MCF 10A (cell line): ENCODE measurements around the gene ANKZF1. TPM values are rescaled to one million over a fixed set of nuclear protein-coding genes. Genes with fewer than 3 reads are reported as not detected.
A peak's percentile ranks its signal among the peaks of the same experiment; 100 is the strongest.

Experiments
- BruUV-seq: library from RNA; stranded (reverse); fragments of 400-500 nt; replicated peaks from 2 replicates; lab custom pipeline; 2021; lab: Mats Ljungman, UMichigan
- CTCF ChIA-PET: fragments of 300-600 bp; sonication (Branson Sonifier 250); formaldehyde crosslinking; extraction: SDS; loops from one replicate; lab custom pipeline; 2021; ENCODE audit warnings: antibody characterized with exemption, inconsistent platforms; lab: Yijun Ruan, JAX
- POLR2A ChIA-PET: fragments of 300-600, 350-650 bp; sonication (Branson Sonifier 250); formaldehyde crosslinking; extraction: SDS; loops from one replicate; lab custom pipeline; 2020; ENCODE audit warnings: antibody characterized with exemption, inconsistent platforms; lab: Yijun Ruan, JAX
- DNase-seq: peaks from one replicate; pipeline ENCODE4 v3.0.0-alpha.2; 2018; ENCODE audit not compliant: unreplicated experiment
- H3K27ac Mint-ChIP-seq: one replicate; pipeline ENCODE4 v1.8.0; 2022; ENCODE audit warnings: mild to moderate bottlenecking, low read depth, mixed read lengths; ENCODE audit not compliant: unreplicated experiment
- H3K27me3 Mint-ChIP-seq: one replicate; pipeline ENCODE4 v1.8.0; 2022; ENCODE audit warnings: mixed read lengths; ENCODE audit not compliant: insufficient read depth, unreplicated experiment
- H3K36me3 Mint-ChIP-seq: one replicate; pipeline ENCODE4 v1.8.0; 2022; ENCODE audit warnings: mild to moderate bottlenecking, moderate library complexity, mixed read lengths; ENCODE audit not compliant: insufficient read depth, unreplicated experiment
- H3K4me1 Mint-ChIP-seq: one replicate; pipeline ENCODE4 v1.8.0; 2022; ENCODE audit warnings: mixed read lengths; ENCODE audit not compliant: insufficient read depth, unreplicated experiment
- H3K4me3 Mint-ChIP-seq: one replicate; pipeline ENCODE4 v1.8.0; 2022; ENCODE audit warnings: mild to moderate bottlenecking, moderate library complexity, mixed read lengths; ENCODE audit not compliant: unreplicated experiment
- H3K9me3 Mint-ChIP-seq: one replicate; pipeline ENCODE4 v1.8.0; 2022; ENCODE audit warnings: mixed read lengths; ENCODE audit not compliant: unreplicated experiment
- intact Hi-C: fragments of 100-400 bp; cut with micrococcal nuclease; formaldehyde crosslinking; loops from 2 replicates; pipeline ENCODE4 v1.14.1; 2022
- total RNA-seq: library from RNA; stranded (reverse); gene quantifications from 2 replicates; pipeline ENCODE4 v1.2.3, GENCODE V29; 2022
- TF ChIP-seq, protein P1 (sequence below): fragments of 200-600 bp; IDR thresholded peaks from one replicate; pipeline ENCODE4 v1.8.0; 2022; ENCODE audit warnings: antibody characterized with exemption, mild to moderate bottlenecking; ENCODE audit not compliant: unreplicated experiment

Gene ANKZF1
- total RNA-seq, 1 experiment from 2014 or later = 45.6 TPM

DNA sequence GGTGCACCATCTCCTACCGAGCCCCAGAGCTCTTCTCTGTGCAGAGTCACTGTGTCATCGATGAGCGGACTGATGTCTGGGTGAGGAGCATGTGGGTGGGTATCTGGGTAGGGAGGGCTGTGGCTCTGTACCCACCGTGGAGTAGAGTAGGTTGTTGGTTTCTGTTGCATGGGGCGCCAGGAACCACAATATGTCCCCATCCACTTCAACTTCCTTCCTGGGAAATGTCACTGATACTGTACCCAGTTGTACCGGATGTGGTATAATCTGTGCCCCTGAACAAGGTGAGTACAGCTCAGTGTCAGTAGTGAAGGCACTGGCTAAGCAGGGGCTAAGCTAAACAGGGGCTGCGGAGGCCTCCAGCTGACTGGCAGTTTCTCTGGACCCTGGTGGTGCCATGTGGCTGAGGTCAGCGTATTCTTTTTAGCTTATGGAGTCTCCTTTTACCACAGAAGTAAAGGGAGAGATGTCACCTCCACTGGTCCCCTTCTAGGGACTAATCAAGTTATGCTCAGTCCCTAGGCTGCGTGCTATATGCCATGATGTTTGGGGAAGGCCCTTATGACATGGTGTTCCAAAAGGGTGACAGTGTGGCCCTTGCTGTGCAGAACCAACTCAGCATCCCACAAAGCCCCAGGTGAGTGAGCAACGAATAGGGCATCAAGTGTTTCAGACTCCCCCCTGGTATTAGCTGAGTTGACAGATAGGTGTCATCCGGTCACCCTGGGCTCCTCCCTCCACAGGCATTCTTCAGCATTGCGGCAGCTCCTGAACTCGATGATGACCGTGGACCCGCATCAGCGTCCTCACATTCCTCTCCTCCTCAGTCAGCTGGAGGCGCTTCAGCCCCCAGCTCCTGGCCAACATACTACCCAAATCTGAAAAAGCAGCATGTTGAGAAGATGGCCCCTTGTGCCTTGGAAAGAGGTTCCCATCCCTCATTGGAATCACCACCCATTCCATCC, 18.4 kb downstream of the ANKZF1 start:
- Mint-ChIP-seq H3K4me1 (peaks cover 35% of the 10 kb centered on the region), H3K27me3 (no peaks in the 10 kb centered on the region), H3K9me3 (no peaks in the 10 kb centered on the region), H3K4me3 (peak overlapping the region; percentile 64), H3K27ac (peak overlapping the region; percentile 86), H3K36me3 (peaks cover 60% of the 10 kb centered on the region)
- TF ChIP-seq, protein P1, sequence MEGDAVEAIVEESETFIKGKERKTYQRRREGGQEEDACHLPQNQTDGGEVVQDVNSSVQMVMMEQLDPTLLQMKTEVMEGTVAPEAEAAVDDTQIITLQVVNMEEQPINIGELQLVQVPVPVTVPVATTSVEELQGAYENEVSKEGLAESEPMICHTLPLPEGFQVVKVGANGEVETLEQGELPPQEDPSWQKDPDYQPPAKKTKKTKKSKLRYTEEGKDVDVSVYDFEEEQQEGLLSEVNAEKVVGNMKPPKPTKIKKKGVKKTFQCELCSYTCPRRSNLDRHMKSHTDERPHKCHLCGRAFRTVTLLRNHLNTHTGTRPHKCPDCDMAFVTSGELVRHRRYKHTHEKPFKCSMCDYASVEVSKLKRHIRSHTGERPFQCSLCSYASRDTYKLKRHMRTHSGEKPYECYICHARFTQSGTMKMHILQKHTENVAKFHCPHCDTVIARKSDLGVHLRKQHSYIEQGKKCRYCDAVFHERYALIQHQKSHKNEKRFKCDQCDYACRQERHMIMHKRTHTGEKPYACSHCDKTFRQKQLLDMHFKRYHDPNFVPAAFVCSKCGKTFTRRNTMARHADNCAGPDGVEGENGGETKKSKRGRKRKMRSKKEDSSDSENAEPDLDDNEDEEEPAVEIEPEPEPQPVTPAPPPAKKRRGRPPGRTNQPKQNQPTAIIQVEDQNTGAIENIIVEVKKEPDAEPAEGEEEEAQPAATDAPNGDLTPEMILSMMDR = no peak
- no peak for DNase-seq
- intact Hi-C loops = loop anchor here (5.0 kb wide), 1 partner anchor 49 kb away; no protein-coding TSS in a partner anchor
- no TSS peak for BruUV-seq
- ChIA-PET CTCF (interaction anchor here (0.6 to 10.3 kb wide), 8 partner anchors 16 to 537 kb away, joined by 3 to 123 read pairs (median 4); partner anchors contain the start of gene NHEJ1), POLR2A (interaction anchor here (0.5 to 14.1 kb wide), 6 partner anchors 15 to 273 kb away, joined by 3 to 401 read pairs (median 22); partner anchors contain the start of genes ANKZF1, ATG9A, CNPPD1 and DNAJB2)

DNA sequence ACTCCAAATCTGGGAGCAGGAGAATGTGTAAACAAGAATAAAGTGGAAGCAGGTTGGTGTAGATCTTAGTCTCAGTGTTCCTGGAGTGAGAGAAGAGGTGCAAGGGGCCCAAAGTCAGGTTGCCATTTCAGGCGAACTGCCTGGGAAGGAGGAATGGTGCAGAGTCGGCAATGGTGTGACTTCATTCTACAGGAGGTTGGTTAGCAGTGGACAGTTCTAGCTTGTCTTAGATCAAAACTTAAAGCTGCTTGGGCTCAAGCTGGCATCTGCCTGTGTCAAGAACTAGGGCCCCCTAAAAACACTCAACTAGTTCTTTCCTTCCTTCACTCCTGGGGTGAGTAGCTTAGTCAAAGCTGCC, 19.2 kb downstream of the ANKZF1 start:
- H3K36me3 Mint-ChIP-seq = peaks cover 64% of the 10 kb centered on the region
- no peak for DNase-seq
- BruUV-seq = no TSS peak
- TF ChIP-seq, protein P1 = no peak
- H3K4me3 Mint-ChIP-seq = peak overlapping the region; percentile 64
- intact Hi-C loops = loop anchor here (1.0 to 5.0 kb wide), 2 partner anchors 48 to 89 kb away; partner anchors contain the start of gene NHEJ1
- no peaks in the 10 kb centered on the region for H3K9me3 Mint-ChIP-seq
- H3K27ac Mint-ChIP-seq = peak overlapping the region; percentile 86
- ChIA-PET CTCF (interaction anchor here (0.6 to 10.3 kb wide), 9 partner anchors 13 to 393 kb away, joined by 3 to 123 read pairs (median 4); partner anchors contain the start of gene NHEJ1), POLR2A (interaction anchor here (0.8 to 14.1 kb wide), 11 partner anchors 16 to 349 kb away, joined by 3 to 401 read pairs (median 11); partner anchors contain the start of genes ABCB6, ANKZF1, ATG9A and CNPPD1)
- no peaks in the 10 kb centered on the region for H3K27me3 Mint-ChIP-seq
- H3K4me1 Mint-ChIP-seq = peaks cover 35% of the 10 kb centered on the region

DNA sequence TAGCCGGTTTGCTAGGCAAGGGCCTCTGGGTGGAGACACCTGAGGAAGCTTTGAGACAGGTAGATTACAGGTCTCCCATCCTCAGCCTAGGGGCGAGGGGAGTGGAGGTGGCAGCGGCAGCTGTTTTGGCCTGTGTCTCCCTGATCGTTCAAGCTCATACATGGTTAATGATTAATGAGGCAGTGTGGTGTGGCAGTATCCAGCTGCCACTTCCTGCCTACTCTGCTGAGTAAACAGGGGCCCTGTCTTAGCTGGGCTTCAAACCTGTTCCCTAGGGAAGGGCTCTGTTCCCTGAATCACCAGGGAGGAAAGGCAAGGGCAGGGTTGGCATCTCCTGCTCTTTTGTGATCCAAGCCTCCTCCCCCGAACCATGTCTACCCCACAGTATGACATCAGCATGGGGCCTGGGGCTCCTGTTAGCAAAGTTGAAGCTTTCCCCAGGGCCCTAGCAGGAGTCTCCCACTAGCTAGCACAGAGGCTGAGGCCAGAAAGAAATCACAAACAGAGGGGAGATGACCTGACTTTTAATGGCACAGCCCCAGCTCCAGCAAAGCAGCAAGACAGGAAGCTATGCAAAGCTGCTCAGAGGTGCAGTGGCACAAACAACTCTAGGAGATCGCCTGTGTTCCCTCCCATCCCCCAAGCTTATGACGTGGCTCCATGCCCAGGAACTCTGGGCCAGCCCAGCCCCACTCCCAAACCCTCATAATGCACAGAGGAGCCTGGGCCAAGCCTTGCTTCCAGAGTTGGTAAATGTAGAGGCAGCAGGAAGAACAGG, 19.8 kb downstream of the ANKZF1 start:
- POLR2A ChIA-PET = interaction anchor here (0.8 to 14.1 kb wide), 18 partner anchors 11 to 1031 kb away, joined by 3 to 401 read pairs (median 6); partner anchors contain the start of genes ABCB6, ANKZF1, ATG9A and CNPPD1
- intact Hi-C loops = loop anchor here (1.0 to 5.0 kb wide), 2 partner anchors 48 to 89 kb away; partner anchors contain the start of gene NHEJ1
- Mint-ChIP-seq H3K9me3 (no peaks in the 10 kb centered on the region), H3K27me3 (no peaks in the 10 kb centered on the region), H3K4me1 (peaks cover 35% of the 10 kb centered on the region), H3K4me3 (peak overlapping the region; percentile 64), H3K27ac (peak overlapping the region; percentile 86), H3K36me3 (peaks cover 64% of the 10 kb centered on the region)
- peak; percentile 92 for DNase-seq
- CTCF ChIA-PET = interaction anchor here (0.6 to 10.3 kb wide), 13 partner anchors 13 to 392 kb away, joined by 3 to 123 read pairs (median 4); partner anchors contain the start of genes ANKZF1, ATG9A, CNPPD1 and DNAJB2
- BruUV-seq = no TSS peak
- TF ChIP-seq, protein P1 = no peak
